ENCODE results near the gene KCNAB3.
A peak's percentile ranks its signal among the peaks of the same experiment; 100 is the strongest.

KCNAB3 gene

DNA sequence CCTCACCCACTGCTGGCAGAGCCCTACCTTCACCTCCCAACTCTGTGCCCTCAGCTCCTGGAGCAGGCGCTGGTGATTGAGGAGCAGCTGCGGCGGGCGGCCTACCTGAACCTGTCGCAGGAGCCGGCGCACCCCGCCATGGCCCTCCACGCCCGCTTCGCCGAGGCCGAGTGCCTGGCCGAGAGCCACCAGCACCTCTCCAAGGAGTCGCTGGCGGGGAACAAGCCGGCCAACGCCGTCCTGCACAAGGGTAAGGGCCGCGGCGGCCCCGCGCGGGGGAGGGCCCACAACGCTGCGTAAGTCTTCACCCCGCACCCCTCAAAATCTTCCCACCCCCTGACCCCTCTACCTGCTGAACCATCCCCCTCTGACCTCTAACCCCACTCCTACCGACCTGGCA lies 20.6 kb downstream of the KCNAB3 start:
- TF ChIP-seq, protein P1, sequence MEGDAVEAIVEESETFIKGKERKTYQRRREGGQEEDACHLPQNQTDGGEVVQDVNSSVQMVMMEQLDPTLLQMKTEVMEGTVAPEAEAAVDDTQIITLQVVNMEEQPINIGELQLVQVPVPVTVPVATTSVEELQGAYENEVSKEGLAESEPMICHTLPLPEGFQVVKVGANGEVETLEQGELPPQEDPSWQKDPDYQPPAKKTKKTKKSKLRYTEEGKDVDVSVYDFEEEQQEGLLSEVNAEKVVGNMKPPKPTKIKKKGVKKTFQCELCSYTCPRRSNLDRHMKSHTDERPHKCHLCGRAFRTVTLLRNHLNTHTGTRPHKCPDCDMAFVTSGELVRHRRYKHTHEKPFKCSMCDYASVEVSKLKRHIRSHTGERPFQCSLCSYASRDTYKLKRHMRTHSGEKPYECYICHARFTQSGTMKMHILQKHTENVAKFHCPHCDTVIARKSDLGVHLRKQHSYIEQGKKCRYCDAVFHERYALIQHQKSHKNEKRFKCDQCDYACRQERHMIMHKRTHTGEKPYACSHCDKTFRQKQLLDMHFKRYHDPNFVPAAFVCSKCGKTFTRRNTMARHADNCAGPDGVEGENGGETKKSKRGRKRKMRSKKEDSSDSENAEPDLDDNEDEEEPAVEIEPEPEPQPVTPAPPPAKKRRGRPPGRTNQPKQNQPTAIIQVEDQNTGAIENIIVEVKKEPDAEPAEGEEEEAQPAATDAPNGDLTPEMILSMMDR (conservative IDR thresholded peaks at IDR 0.05; ENCODE audit: low read depth, low read length): no peak
- no peak for DNase-seq (ENCODE audit: low read depth)
- H3K4me3 ChIP-seq (ENCODE audit: low read depth, low read length): no peak overlapping the region

DNA sequence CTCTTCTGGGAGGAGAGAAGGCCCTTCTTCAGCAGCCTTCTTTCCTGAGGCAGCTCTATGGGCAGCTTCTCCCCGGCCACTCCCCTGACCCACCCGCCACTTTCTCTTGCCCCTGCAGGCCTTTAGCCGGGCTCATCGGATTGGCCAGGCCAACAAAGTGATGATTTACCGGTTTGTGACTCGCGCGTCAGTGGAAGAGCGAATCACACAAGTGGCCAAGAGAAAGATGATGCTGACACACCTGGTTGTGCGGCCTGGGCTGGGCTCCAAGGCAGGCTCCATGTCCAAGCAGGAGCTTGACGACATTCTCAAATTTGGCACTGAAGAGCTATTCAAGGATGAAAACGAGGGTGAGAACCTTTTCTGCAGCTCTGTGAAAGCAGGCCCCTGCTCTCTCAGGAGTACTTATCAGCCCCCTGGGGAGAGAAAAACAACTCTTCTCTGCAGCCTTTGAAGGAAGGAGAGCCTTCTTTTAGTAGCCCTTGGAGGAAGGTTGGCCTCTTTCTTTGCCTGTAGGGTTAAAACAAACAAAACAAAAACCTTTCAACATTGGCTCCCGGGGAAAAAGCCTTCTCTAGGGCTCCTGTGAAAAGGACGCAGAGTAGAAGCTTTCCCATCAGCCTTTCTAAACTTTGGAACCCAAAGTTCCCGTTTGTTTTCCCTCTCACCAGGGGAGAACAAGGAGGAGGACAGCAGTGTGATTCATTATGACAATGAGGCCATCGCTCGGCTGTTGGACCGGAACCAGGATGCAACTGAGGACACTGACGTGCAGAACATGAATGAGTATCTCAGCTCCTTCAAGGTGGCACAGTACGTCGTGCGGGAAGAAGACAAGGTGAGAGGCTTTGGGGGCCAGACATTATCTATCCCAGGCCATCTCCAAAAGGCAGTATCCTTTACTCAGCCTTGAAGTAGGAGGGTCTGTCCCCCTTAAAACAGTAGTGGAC lies 26.2 kb downstream of the KCNAB3 start:
- no peak overlapping the region for H3K4me3 ChIP-seq (ENCODE audit: low read depth, low read length)
- DNase-seq (ENCODE audit: low read depth): peak; percentile 91
- TF ChIP-seq, protein P1 (conservative IDR thresholded peaks at IDR 0.05; ENCODE audit: low read depth, low read length): no peak

DNA sequence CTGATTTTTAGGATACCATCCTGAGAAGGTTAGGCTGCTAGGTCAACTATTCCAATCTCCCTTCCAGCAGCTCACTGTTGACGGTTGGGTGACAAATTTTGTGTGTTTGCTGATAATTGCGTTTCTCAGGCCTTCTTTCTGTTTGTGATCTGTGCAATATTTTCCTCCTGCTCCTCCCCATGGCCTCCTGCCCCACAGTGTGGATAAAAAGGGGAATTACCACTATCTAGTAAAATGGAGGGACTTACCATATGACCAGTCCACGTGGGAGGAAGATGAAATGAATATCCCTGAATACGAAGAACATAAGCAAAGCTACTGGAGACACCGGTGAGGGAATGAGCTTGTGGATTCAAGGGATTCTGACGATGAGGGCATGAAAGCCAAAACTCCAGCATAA lies 31.9 kb downstream of the KCNAB3 start:
- peak; percentile 83 for DNase-seq (ENCODE audit: low read depth)
- TF ChIP-seq, protein P1 (conservative IDR thresholded peaks at IDR 0.05; ENCODE audit: low read depth, low read length): peak; percentile 62
- no peak overlapping the region for H3K4me3 ChIP-seq (ENCODE audit: low read depth, low read length)

DNA sequence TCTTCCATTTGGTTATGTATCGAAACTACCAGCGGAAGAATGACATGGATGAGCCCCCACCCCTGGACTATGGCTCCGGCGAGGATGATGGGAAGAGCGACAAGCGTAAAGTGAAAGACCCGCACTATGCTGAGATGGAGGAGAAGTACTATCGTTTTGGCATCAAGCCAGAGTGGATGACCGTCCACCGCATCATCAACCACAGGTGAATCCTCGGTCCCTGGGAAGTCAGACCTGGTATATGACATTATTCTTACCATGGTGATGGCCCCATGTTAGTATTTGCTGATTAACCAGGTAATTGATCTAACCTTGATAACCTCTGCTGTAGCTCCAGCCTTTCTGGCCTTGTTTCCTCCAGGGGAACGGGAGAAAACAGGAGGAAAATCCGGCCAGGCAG lies 32.6 kb downstream of the KCNAB3 start:
- no peak overlapping the region for H3K4me3 ChIP-seq (ENCODE audit: low read depth, low read length)
- TF ChIP-seq, protein P1 (conservative IDR thresholded peaks at IDR 0.05; ENCODE audit: low read depth, low read length): no peak
- DNase-seq (ENCODE audit: low read depth): no peak

DNA sequence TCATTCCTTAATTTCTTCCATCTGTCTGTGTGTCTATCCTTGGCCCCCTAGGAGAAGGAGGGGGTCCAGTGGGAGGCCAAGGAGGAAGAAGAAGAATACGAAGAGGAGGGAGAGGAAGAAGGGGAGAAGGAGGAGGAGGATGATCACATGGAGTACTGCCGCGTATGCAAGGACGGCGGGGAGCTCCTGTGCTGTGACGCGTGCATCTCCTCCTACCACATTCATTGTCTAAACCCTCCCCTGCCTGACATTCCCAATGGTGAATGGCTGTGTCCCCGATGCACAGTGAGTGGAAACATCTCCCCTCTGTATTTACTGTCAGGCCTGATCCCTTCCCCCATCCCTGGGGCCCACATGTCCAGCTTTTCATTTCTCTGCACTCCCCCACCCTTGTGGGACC lies 34.8 kb downstream of the KCNAB3 start:
- no peak overlapping the region for H3K4me3 ChIP-seq (ENCODE audit: low read depth, low read length)
- TF ChIP-seq, protein P1 (conservative IDR thresholded peaks at IDR 0.05; ENCODE audit: low read depth, low read length): no peak
- no peak for DNase-seq (ENCODE audit: low read depth)

DNA sequence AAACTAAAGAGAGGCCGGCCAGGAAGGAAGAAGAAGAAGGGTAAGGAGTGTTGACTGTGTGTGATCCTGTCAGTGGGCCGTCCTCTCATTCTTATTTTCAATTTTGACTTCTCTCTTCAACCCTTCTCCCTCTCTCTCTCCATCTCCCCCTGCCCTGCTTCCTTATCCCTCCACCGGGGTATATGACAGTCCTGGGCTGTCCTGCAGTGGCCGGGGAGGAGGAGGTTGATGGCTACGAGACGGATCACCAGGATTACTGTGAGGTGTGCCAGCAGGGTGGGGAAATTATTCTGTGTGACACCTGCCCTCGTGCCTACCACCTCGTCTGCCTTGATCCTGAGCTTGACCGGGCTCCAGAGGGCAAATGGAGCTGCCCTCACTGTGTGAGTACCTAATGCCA lies 35.4 kb downstream of the KCNAB3 start:
- no peak for DNase-seq (ENCODE audit: low read depth)
- no peak overlapping the region for H3K4me3 ChIP-seq (ENCODE audit: low read depth, low read length)

More for the DNA sequence above, 35.4 kb downstream of the KCNAB3 start:
- TF ChIP-seq, protein P1 (conservative IDR thresholded peaks at IDR 0.05; ENCODE audit: low read depth, low read length): no peak
